ENCODE measurements around the gene NACC2.

GRCh38 chr9:136054798-136055714 lies 40.0 kb downstream of the NACC2 start:
- no peak for TF ChIP-seq CTCF (IDR thresholded peaks at IDR 0.05)
- TF ChIP-seq POLR2A (IDR thresholded peaks at IDR 0.05), result no peak
